RWPE1 (cell line): ENCODE measurements around the gene MEF2A.

Experiments
- CTCF ChIA-PET: fragments of 350-600 bp; sonication (Branson Sonifier 250); formaldehyde crosslinking; extraction: SDS; loops from one replicate; lab custom pipeline; 2021; lab: Yijun Ruan, JAX
- POLR2A ChIA-PET: fragments of 400-600 bp; formaldehyde crosslinking; extraction: SDS; loops from one replicate; lab custom pipeline; 2020; ENCODE audit warnings: antibody characterized with exemption; ENCODE audit not compliant: low non-redundant PET; lab: Yijun Ruan, JAX
- DNase-seq: peaks from one replicate; pipeline ENCODE4 v3.0.0; 2012; ENCODE audit warnings: low spot score
- H3K27ac ChIP-seq: fragments of 450-650 bp; 2 replicates; pipeline ENCODE4 v1.5.1; 2017
- TF ChIP-seq, protein P1 (sequence below): fragments of 450-650 bp; conservative IDR thresholded peaks from 2 replicates; pipeline ENCODE4 v1.5.1; 2017; ENCODE audit warnings: low read depth, mild to moderate bottlenecking

Gene MEF2A

DNA sequence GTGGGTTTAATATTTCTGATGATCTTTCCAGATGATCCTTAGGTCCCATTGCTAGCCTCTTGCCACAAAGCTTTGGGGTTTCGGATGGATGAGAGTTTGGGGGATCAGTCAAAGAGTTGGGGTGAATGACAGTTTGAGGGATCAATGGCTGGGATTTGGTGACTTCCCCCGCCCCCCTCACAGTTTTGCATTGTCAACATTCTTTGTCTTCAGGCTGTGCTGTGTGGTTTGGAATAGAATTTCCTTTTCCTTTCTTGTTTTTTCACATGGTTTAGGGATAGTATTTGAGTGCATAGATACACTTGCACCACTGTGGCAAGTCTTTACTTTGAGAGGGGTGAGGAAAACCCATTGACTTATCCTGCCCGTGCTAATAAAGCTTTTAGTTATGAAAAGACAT lies 14.3 kb downstream of the MEF2A start:
- ChIA-PET POLR2A (no interaction called here), CTCF (no interaction called here)
- TF ChIP-seq, protein P1, sequence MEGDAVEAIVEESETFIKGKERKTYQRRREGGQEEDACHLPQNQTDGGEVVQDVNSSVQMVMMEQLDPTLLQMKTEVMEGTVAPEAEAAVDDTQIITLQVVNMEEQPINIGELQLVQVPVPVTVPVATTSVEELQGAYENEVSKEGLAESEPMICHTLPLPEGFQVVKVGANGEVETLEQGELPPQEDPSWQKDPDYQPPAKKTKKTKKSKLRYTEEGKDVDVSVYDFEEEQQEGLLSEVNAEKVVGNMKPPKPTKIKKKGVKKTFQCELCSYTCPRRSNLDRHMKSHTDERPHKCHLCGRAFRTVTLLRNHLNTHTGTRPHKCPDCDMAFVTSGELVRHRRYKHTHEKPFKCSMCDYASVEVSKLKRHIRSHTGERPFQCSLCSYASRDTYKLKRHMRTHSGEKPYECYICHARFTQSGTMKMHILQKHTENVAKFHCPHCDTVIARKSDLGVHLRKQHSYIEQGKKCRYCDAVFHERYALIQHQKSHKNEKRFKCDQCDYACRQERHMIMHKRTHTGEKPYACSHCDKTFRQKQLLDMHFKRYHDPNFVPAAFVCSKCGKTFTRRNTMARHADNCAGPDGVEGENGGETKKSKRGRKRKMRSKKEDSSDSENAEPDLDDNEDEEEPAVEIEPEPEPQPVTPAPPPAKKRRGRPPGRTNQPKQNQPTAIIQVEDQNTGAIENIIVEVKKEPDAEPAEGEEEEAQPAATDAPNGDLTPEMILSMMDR, result no peak
- no peak for DNase-seq
- no peak overlapping the region for H3K27ac ChIP-seq

DNA sequence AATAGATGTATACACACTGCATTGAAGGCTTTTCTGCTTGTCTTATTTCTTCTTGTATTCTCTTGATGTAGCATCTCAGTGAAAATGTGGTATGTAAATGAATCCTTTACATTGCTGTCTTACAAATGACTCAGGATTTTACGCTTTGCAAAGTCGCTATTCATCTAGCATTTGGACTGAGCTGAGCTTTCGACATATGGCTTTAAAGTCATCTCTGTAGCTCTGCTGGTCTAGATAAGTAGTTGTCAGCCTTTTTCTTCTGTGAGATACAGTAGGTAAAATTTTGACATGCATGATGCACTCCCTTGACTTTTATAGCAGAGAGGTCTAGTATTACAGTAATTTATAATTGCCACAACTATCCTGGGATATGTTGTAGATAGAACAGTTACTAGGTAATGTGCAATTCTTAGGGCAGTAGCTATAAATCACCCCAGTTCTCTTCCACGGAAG lies 16.8 kb downstream of the MEF2A start:
- TF ChIP-seq, protein P1, result no peak
- no peak for DNase-seq
- ChIA-PET POLR2A (no interaction called here), CTCF (no interaction called here)
- no peak overlapping the region for H3K27ac ChIP-seq

DNA sequence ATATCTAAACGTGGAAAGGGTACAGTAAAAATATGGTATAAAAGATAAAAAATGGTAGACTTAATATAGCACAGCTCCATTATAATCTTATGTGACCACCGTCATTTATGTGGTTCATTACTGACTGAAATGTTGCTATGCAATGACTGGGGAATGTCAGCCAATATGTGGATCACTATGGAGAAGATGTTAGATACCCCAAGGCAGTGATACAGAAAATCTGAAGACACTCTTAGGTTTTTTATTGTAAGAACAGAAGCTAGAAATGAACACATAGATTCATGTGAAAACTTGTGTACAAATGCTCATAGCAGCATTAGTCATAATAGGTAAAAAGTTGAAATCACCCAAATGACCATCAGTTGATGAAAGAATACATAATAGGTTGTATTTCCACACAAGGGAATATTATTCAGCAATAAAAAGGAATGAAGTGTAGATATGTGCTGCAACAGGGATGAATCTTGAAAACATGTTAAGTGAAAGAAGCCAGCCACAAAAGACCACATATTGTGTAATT lies 18.4 kb downstream of the MEF2A start:
- no peak for DNase-seq
- CTCF ChIA-PET, result no interaction called here

DNA sequence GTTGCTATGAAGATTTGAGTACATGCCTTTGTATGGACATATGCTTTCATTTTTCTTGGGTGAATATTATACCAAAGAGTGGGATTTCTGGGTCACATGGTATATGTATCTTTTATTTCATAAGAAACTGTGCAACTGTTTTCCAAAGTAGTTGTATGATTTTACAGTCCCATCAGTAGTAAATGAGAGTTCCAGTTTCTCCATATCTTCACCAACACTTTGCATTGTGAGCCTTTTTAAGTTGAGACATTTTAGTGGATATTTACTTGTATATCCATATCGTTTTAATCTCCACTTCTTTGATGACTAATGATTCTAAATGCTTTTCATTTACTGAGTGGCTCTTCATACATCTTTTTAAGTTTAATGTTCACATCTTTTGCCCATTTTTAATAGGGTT lies 20.3 kb downstream of the MEF2A start:
- TF ChIP-seq, protein P1, result no peak
- H3K27ac ChIP-seq, result no peak overlapping the region
- ChIA-PET POLR2A (no interaction called here), CTCF (interaction anchor here (0.6 kb wide), 1 partner anchor 31 kb away, joined by 3 read pairs; no protein-coding TSS in a partner anchor)
- no peak for DNase-seq

More for the DNA sequence above, 18.4 kb downstream of the MEF2A start:
- H3K27ac ChIP-seq, result no peak overlapping the region
- POLR2A ChIA-PET, result no interaction called here
- TF ChIP-seq, protein P1, result no peak

DNA sequence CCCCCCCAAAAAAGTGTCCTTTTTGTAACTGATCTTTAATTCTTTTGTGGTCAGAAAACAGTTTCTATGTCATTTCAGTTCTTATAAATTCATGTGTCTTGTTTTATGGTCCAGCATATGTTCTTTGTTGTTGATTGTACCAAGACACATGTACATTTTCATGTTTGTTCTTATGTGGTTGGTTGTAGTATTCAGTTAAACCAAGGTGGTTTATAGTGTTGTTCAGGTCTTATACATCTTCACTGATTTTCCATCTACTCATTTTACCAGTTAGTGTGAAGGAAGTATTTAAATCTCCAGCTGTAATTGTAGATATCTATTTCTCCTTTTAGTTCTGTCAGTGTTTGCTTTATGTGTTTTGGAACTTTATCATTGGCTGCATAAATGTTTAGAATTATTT lies 24.0 kb downstream of the MEF2A start:
- no peak for DNase-seq
- ChIA-PET POLR2A (no interaction called here), CTCF (no interaction called here)
- no peak overlapping the region for H3K27ac ChIP-seq
- TF ChIP-seq, protein P1, result no peak

DNA sequence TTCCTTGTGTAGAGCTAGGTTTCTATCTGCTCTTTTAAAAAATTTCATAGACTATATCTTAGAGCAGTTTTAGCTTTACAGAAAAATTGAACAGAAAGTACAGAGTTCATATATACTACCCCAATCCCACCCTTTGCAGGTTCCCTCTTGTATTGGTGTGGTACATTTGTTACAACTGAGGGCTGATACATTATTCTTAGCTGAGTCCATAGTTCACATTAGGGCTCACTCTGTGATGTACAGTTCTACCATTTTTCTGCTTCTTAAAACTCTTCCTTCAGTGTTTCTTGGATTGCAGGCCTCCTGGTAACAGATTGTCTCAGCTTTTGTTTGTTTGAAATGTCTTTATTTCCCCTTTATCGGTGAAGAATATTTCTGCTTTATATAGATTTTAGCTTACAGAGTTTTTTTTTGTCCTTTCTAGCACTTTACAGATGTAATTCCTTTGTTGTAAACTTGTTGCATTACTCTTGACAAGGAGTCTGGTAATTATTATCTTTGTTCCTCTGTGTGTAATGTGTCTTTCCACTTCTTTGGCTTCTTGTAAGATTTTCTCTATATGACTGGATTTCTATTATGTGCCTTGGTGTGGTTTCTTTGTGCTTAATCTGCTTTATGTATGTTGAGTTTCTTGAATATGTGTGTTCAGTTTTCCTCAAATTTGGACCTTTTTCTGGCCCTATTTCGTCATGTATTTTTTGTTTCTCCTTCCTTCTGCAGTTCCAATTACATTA lies 25.3 kb downstream of the MEF2A start:
- H3K27ac ChIP-seq, result no peak overlapping the region
- POLR2A ChIA-PET, result no interaction called here
- CTCF ChIA-PET, result interaction anchor here (0.6 to 0.7 kb wide), 3 partner anchors 89 to 1348 kb away, joined by 3 to 4 read pairs (median 4); no protein-coding TSS in a partner anchor
- no peak for DNase-seq
- TF ChIP-seq, protein P1, result no peak
